Suprapubic skin (tissue), 3 donors: ENCODE results near the gene BFSP1.

Experiments
- CTCF ChIP-seq, 2 donors: fragments of 200-600 bp in 1 of 2; fragments of 450-650 bp in 1 of 2; sonication (generic) in 1 of 2; IDR thresholded peaks; one replicate each; pipeline ENCODE4 v1.5.1; 2016 to 2019; ENCODE audit warnings: antibody characterized with exemption in 2 of 2, mild to moderate bottlenecking in 1 of 2, moderate library complexity in 1 of 2
- POLR2A ChIP-seq, 2 donors: fragments of 450-650 bp; IDR thresholded peaks; one replicate each; pipeline ENCODE4 v1.6.1; 2017; ENCODE audit warnings: antibody characterized with exemption in 2 of 2, mild to moderate bottlenecking in 2 of 2, moderate library complexity in 2 of 2

DNA sequence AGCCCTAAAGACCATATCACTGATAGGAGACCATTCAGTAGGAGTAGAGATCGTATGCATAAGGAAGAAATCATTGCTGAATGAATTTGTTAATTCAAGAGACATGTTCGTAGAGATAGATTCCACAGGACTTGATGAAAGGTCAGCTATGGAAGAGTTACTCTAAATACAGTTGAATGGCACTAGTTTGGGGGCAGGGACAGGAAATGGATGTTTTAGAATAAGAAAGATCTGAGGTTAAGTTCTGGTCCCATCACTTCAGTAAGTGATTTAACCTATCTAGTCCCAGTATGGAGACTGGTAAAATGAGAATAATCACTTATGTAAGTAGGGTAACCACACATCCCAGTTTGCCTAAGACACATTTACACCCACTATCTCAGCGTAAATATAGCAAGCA, 2.9 kb upstream of the BFSP1 start:
- TF ChIP-seq POLR2A (IDR thresholded peaks at IDR 0.05), result no peak
- no peak for TF ChIP-seq CTCF (IDR thresholded peaks at IDR 0.05)
